ENCODE data around the gene USP4.

- no peak for TF ChIP-seq CTCF (IDR thresholded peaks at IDR 0.05; ENCODE audit: insufficient read depth, low read length)
- no peak for TF ChIP-seq SPI1 (IDR thresholded peaks at IDR 0.05; ENCODE audit: borderline replicate concordance, low read depth)
Observed at GRCh38 chr3:49388289-49388820, 48.5 kb upstream of the USP4 start.

Measured in HL-60 (cell line).